SK-N-MC (cell line): ENCODE measurements around the gene GRXCR2.

Source experiments
- EZH2 ChIP-seq: fragments of 200-600 bp; sonication (generic); IDR thresholded peaks from one replicate; pipeline ENCODE4 v1.6.1; 2017; ENCODE audit warnings: antibody characterized with exemption
- FOXP2 ChIP-seq: optimal IDR thresholded peaks from 2 replicates; pipeline ENCODE3; 2011; ENCODE audit warnings: mild to moderate bottlenecking, moderate library complexity; ENCODE audit not compliant: insufficient read depth; ENCODE audit errors: extremely low read length, control extremely low read depth
- POLR2AphosphoS5 ChIP-seq: IDR thresholded peaks from 2 replicates; pipeline ENCODE4 v1.6.1; 2012; ENCODE audit warnings: mild to moderate bottlenecking, low read depth, low read length, borderline replicate concordance

DNA sequence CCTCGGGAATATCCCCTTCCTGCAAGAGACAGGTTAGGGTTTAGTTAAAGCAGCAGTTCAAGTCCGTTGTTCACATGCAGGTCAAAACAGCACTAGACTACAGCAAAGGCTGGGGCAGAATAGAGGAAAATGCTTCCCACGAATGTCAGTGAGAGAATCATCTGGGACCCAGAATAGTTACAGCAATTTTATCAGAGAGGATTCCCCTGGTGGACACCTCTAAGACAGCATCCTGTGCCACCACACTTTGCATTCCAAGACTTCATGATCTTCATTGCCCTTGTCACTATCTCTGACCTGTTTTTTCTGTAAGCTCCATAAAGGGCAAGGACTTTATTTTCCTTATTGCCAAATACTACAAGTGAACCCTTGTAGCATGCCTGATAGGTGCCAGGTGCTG lies 12.9 kb downstream of the GRXCR2 start:
- TF ChIP-seq POLR2AphosphoS5 (no peak), EZH2 (no peak), FOXP2 (no peak)
